ENCODE data around the gene OSGIN1.

GRCh38 chr16:83989300-83989699 is 36.3 kb downstream of the OSGIN1 start:
- no peak for TF ChIP-seq CTCF (IDR thresholded peaks at IDR 0.05)
- no peak for TF ChIP-seq ZFX (IDR thresholded peaks at IDR 0.05; ENCODE audit: borderline replicate concordance)
